Peyer's patch (tissue), 4 donors: ENCODE measurements around the gene CCDC144A.
"Not testable (repeated sequence)": the region's sequence is repeated elsewhere in the genome, so short reads cannot be mapped to it uniquely, and the experiment has no call there.

Source experiments
- POLR2A ChIP-seq, 2 donors: fragments of 450-650 bp; IDR thresholded peaks; one replicate each; pipeline ENCODE4 v1.5.1; 2017; ENCODE audit warnings: antibody characterized with exemption in 2 of 2, mild to moderate bottlenecking in 2 of 2, moderate library complexity in 2 of 2
- TF ChIP-seq, protein P1 (sequence below), 6 experiments: fragments of 450-650 bp in 4 of 6; fragments of 200-600 bp in 2 of 6; sonication (generic) in 1 of 6; IDR thresholded peaks; one replicate each; pipeline ENCODE4 v1.5.1; 2017 to 2019; ENCODE audit warnings: antibody characterized with exemption in 6 of 6, mild to moderate bottlenecking in 3 of 6, moderate library complexity in 1 of 6

DNA sequence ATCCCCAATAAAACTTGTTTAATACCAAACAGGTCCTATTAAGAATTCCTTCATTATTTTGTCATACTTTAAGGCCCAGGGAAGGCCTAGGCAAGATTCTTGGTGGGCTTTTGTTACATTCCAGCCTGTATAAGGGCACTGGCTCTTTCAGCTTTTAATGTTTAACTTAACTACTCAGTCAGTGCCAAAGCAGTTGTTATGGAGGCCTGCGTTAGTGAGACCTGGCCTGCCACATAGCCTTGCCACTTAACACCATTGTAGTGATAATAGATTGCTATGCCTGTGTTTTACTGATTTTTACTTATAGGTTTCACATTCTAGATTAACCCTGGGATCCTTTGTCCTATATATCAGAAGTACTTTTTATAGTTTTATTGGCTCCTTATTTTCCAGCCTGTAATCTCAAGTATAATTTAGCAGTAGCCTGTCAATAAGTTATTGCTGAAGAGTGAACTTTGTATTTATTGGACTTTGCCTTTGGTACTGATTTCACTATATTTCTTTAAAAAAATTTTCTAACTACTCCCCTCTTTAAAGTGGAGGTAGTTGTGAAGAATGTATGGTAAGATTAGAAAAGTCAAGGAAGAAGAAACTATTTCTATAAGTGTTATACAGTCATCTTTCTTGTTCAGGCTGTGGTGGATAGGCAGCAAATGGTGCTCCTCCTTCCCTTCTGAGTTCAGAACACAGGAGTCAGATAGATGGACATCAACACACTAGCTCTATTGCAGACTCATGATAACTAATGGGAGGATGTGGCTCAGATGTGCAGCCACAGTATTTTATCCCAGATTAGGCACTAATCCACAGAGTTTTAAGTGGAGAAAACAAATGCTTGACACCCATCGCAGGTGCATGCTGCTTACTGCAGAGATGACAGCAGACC lies 78.5 kb downstream of the CCDC144A start:
- TF ChIP-seq, protein P1, sequence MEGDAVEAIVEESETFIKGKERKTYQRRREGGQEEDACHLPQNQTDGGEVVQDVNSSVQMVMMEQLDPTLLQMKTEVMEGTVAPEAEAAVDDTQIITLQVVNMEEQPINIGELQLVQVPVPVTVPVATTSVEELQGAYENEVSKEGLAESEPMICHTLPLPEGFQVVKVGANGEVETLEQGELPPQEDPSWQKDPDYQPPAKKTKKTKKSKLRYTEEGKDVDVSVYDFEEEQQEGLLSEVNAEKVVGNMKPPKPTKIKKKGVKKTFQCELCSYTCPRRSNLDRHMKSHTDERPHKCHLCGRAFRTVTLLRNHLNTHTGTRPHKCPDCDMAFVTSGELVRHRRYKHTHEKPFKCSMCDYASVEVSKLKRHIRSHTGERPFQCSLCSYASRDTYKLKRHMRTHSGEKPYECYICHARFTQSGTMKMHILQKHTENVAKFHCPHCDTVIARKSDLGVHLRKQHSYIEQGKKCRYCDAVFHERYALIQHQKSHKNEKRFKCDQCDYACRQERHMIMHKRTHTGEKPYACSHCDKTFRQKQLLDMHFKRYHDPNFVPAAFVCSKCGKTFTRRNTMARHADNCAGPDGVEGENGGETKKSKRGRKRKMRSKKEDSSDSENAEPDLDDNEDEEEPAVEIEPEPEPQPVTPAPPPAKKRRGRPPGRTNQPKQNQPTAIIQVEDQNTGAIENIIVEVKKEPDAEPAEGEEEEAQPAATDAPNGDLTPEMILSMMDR (IDR thresholded peaks at IDR 0.05): not testable (repeated sequence)
- not testable (repeated sequence) for TF ChIP-seq POLR2A (IDR thresholded peaks at IDR 0.05)
